GM20000 (cell line): ENCODE measurements around the gene GIPR.

Experiments
- DNase-seq: peaks from one replicate; pipeline ENCODE4 v3.0.0; 2012; ENCODE audit warnings: low spot score
- TF ChIP-seq, protein P1 (sequence below): IDR thresholded peaks from 2 replicates; pipeline ENCODE4 v1.5.1; 2012; ENCODE audit warnings: mild to moderate bottlenecking, control low read depth; ENCODE audit errors: extremely low read depth, missing control alignments

GIPR gene

DNA sequence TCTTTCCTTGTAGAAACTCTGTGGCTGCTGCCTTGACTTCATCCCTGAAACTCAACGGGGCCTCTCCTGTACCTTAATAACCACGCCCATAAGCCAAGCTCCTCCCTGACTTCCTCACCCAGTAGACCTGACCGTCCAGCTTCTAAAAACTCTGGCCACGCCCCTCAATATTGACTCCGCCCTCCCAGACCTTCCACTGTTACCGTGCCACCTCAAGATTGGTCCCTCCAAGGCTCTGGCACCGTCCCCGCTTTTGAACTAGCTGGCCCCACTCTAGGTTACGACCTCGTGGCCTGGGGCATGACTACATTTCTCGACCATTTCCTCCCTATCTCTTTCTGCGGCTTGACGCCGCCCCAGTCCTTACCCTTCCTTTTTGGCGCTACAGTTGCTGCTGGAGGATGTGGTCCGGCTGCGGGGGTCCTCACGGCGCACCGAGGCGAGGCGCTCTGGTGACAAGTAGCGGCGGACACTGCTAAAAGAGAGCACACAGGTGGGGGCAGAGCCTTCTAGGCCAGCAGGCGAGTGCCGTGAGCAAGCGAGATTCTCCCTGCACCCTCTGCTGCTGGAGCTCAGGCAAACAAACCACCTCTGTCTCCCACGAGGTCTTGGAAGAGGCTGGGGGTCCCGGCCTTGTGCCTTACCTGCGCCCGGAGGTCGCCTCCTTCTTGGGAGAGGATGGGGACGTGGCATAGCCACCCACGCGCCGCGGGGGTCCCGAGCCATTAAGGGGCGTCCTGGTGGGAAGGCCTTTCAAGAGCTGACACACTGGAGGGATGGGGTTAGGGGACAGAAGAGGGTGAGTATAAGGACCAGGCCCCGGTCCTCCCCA is 26.5 kb upstream of the GIPR start:
- TF ChIP-seq, protein P1, sequence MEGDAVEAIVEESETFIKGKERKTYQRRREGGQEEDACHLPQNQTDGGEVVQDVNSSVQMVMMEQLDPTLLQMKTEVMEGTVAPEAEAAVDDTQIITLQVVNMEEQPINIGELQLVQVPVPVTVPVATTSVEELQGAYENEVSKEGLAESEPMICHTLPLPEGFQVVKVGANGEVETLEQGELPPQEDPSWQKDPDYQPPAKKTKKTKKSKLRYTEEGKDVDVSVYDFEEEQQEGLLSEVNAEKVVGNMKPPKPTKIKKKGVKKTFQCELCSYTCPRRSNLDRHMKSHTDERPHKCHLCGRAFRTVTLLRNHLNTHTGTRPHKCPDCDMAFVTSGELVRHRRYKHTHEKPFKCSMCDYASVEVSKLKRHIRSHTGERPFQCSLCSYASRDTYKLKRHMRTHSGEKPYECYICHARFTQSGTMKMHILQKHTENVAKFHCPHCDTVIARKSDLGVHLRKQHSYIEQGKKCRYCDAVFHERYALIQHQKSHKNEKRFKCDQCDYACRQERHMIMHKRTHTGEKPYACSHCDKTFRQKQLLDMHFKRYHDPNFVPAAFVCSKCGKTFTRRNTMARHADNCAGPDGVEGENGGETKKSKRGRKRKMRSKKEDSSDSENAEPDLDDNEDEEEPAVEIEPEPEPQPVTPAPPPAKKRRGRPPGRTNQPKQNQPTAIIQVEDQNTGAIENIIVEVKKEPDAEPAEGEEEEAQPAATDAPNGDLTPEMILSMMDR, result no peak
- DNase-seq, result peak; percentile 95

DNA sequence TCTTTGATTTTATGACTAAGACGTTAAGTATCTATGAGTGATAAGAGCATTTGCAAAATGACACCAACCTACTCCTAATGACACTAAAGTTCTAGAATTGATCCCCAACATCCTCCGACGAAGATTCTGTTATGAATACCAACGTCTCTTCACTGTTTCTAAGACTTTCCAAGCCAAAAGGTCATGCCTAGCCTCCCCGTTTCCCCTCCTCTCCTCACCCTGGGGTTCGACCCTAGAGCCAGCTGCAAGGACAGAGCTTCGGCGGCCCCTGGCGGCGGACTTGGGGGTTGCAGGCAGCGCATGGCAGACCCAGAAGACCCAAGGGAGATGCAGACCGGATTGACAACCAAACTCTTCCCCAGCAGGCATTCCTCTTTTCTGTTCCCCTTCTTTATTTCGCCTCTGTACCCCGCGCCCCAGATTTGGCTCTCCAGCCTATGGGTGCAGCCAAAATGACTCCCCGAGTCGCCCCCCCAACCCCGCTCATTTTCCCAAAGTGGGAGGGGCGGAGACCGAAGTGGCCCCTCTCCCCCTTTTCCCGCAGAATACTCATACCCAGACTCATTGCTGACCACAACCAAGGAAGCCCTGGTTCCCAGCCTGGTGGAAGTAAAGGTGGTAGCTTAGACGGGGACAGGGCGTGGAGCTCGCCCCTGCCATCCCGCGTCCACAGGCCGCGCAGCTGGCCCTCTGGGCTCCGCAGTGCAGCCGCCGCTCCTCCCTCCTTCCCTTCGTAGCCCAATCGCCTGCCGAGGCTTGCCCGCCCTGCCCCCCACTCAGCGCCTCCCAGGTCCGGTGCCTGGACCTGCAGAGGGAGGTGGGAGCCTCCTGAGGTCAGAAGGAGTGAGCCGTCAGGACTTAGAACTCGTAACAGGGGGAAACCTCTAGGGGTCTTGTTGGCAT is 24.7 kb upstream of the GIPR start:
- DNase-seq, result peak; percentile 90
- TF ChIP-seq, protein P1, result peak; percentile 98

DNA sequence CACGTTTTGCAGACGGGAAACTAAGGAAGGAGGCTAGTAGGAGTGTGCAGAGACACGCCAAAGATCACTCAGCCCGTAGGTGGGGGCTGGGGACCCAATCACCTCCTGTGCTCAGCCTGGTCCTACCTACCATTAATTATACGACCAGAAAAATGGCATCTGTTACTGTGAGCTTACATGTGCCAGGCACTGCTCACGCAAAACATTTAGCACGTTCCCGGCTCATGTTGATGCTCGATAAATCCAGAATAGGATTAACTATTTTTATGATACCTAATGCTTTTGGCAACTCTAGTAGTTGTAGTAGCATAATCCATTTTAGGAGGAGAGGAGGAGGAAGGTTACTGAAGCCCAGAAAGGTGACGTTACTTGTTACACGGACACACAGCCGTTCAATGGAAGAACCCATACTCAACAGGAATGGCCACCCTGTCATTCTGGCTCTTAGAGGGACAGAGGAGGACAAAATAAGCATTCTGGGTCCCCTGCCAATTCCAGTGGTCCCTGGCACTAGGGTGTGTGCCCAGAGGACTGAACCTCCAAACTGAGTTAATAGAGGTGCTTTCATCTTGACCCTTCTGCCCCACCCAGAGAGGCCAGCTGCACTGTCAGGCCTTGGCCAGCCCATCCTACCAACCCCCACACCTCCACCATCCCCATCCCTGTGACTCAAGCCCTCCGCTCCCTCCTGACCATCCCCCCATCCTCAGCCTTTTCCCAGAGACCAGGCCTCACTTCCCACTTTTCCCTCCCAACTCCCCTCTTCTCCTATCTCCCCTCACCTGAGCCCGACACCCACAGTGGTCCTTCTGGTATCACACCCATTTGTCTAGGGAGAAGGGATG is 23.9 kb upstream of the GIPR start:
- DNase-seq, result no peak
- TF ChIP-seq, protein P1, result no peak

DNA sequence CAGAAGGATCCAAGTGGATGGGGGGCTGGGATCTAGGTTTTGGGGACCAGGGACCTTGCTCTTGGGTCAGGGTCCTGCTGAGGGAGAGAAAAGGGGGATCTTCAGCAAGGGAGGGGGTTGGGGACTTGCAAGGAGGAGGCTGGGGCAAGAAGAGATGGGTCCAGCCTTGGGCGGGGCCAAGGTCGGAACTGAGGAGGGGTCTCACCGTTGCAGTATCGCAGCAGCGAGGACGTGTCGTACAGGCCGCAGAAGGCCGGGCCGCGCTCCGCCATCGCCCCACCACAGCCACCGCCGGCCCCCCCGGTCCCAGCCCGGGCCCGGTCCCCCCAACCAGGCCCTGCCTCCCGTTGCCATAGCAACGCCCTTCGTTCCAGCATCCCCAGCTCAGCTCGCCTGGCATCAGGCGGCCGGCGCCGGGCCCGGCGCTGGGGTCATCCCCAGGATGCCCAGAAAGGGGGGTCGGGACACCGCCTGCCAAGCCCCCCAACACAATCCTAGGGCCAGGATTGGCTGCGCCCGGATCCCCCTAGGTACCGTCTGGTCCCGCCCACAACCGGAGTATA is 22.9 kb upstream of the GIPR start:
- no peak for DNase-seq
- TF ChIP-seq, protein P1, result no peak

DNA sequence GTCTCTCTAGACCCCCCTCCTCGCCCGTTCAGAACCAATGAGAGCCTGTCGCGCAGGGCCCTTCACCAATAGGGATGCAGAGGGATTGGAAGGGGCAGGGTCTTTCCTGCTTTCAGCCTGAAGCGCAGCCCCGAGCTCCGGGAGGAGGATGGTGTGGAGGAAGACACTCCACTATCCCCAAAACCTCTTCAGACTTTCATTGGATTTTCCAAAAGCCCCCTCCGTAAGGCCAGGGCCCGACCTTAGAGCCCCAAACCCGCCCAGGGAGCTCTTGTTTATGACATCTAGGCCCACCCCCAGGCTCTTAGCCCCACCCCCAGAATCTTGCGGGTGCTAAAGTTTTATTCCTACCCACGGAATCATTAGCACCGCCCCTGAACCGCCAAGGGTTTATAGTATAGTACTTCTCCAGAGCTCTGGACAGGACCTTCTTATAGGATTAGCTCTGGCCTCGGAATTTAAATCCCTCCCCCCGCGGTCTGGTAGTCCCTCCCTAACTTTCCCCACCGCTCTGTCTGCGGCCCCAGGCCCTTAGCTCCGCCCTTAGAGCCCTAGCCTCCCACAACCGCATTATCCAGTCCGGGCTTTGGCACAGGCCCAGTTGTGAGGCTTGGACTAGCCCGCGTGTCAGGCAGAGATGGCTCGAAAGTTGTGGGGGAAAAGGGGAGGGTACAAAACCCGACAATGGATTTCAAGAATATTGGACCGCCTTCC is 22.2 kb upstream of the GIPR start:
- TF ChIP-seq, protein P1, result no peak
- peak; percentile 97 for DNase-seq

DNA sequence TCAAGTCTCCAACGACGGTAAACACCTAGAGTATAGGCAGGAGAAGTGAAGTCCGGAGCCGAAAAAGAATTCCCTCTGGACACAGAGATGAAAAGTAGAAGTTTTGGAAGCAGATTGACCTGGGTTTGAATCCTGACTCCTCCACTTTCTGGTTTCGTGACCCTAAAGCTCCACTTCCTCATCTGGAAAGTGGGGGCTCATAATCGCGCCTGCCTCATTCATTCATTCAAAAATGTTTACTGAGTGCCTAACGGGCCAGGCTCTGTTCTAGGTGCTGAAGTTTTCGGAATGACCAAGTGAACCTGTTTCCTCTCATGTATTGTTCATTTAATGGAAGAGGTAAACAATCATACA is 21.7 kb upstream of the GIPR start:
- no peak for DNase-seq
- TF ChIP-seq, protein P1, result no peak
